HL-60 (cell line): Measurements from ENCODE around the gene CPAMD8.

ENCODE experiments used
- DNase-seq, 2 experiments: peaks; one replicate each; pipeline ENCODE4 v3.0.0-alpha.2; 2010 to 2020; ENCODE audit warnings: low read depth in 1 of 2, low spot score in 1 of 2
- H3K27ac ChIP-seq: fragments of 250-450 bp; sonication (Bioruptor Pico); replicated peaks from 2 replicates; pipeline ENCODE4 v1.5.1; 2020; ENCODE audit warnings: mild to moderate bottlenecking, moderate library complexity
- H3K27me3 ChIP-seq: fragments of 250-450 bp; sonication (Bioruptor Pico); 2 replicates; pipeline ENCODE4 v1.5.1; 2021; ENCODE audit warnings: mild to moderate bottlenecking, moderate library complexity; ENCODE audit not compliant: insufficient read depth, poor library complexity, severe bottlenecking
- H3K4me3 ChIP-seq: replicated peaks from 2 replicates; pipeline ENCODE4 v1.5.1; 2011; ENCODE audit warnings: mild to moderate bottlenecking, control low read depth, low read length; ENCODE audit not compliant: insufficient read depth
- CTCF ChIP-seq: IDR thresholded peaks from one replicate; pipeline ENCODE4 v1.5.1; 2011; ENCODE audit warnings: low read length, control low read depth, inconsistent platforms; ENCODE audit not compliant: insufficient read depth
- GABPA ChIP-seq: IDR thresholded peaks from 2 replicates; pipeline ENCODE4 v1.6.1; 2012; ENCODE audit warnings: low read depth
- POLR2AphosphoS5 ChIP-seq: IDR thresholded peaks from 2 replicates; pipeline ENCODE4 v1.6.1; 2012; ENCODE audit warnings: low read depth
- REST ChIP-seq: IDR thresholded peaks from 2 replicates; pipeline ENCODE4 v1.6.1; 2012; ENCODE audit warnings: low read depth; ENCODE audit not compliant: insufficient replicate concordance
- SPI1 ChIP-seq: IDR thresholded peaks from 2 replicates; pipeline ENCODE4 v1.6.1; 2012; ENCODE audit warnings: low read depth, mild to moderate bottlenecking, borderline replicate concordance

Gene CPAMD8

GRCh38 chr19:16895467-16896145 lies 131.0 kb downstream of the CPAMD8 start:
- Histone ChIP-seq H3K4me3 (no peak overlapping the region), H3K27ac (no peak overlapping the region), H3K27me3 (peaks cover 19% of the 10 kb centered on the region)
- no peak for DNase-seq
- TF ChIP-seq GABPA: no peak
- TF ChIP-seq POLR2AphosphoS5: no peak
- no peak for TF ChIP-seq REST
- no peak for TF ChIP-seq CTCF
- TF ChIP-seq SPI1: no peak

GRCh38 chr19:16894080-16894479 lies 132.5 kb downstream of the CPAMD8 start:
- TF ChIP-seq GABPA (no peak), REST (no peak), CTCF (no peak), SPI1 (no peak), POLR2AphosphoS5 (no peak)
- no peak for DNase-seq
- H3K27ac ChIP-seq: no peak overlapping the region
- peaks cover 19% of the 10 kb centered on the region for H3K27me3 ChIP-seq
- H3K4me3 ChIP-seq: no peak overlapping the region

GRCh38 chr19:16893686-16893989 lies 133.0 kb downstream of the CPAMD8 start:
- Histone ChIP-seq H3K27ac (no peak overlapping the region), H3K4me3 (no peak overlapping the region)
- TF ChIP-seq CTCF (no peak), REST (no peak), GABPA (no peak), SPI1 (no peak), POLR2AphosphoS5 (no peak)

More at GRCh38 chr19:16893686-16893989, 133.0 kb downstream of the CPAMD8 start:
- H3K27me3 ChIP-seq: peaks cover 19% of the 10 kb centered on the region
- no peak for DNase-seq
